Smooth muscle cell of the coronary artery (primary cell): Measurements from ENCODE around the gene MYO7A. TPM values are rescaled to one million over a fixed set of nuclear protein-coding genes. Genes with fewer than 3 reads are reported as not detected.

Experiments
- total RNA-seq: library from RNA; depleted of rRNA; stranded (reverse); fragments of >200 nt; gene quantifications from 2 replicates; pipeline ENCODE4 v1.2.3, GENCODE V29; 2014; ENCODE audit warnings: low replicate concordance

The MYO7A gene
- 0.08 and 0.23 TPM in 2 replicates for total RNA-seq

DNA sequence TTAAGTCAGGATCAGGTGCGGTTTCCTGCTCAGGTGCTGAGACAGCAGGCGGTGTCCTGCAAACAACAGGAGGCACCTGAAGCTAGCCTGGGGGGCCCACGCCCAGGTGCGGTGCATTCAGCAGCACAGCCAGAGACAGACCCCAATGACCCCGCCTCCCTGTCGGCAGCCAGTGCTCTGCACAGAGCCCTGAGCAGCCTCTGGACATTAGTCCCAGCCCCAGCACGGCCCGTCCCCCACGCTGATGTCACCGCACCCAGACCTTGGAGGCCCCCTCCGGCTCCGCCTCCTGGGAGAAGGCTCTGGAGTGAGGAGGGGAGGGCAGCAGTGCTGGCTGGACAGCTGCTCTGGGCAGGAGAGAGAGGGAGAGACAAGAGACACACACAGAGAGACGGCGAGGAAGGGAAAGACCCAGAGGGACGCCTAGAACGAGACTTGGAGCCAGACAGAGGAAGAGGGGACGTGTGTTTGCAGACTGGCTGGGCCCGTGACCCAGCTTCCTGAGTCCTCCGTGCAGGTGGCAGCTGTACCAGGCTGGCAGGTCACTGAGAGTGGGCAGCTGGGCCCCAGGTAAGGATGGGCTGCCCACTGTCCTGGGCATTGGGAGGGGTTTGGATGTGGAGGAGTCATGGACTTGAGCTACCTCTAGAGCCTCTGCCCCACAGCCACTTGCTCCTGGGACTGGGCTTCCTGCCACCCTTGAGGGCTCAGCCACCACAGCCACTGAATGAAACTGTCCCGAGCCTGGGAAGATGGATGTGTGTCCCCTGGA lies at the start of gene MYO7A:
TSS of gene MYO7A (plus strand) at position 327 of the 772 bp plus-strand sequence. CDS start 2,389 bp downstream, outside the sequence.

DNA sequence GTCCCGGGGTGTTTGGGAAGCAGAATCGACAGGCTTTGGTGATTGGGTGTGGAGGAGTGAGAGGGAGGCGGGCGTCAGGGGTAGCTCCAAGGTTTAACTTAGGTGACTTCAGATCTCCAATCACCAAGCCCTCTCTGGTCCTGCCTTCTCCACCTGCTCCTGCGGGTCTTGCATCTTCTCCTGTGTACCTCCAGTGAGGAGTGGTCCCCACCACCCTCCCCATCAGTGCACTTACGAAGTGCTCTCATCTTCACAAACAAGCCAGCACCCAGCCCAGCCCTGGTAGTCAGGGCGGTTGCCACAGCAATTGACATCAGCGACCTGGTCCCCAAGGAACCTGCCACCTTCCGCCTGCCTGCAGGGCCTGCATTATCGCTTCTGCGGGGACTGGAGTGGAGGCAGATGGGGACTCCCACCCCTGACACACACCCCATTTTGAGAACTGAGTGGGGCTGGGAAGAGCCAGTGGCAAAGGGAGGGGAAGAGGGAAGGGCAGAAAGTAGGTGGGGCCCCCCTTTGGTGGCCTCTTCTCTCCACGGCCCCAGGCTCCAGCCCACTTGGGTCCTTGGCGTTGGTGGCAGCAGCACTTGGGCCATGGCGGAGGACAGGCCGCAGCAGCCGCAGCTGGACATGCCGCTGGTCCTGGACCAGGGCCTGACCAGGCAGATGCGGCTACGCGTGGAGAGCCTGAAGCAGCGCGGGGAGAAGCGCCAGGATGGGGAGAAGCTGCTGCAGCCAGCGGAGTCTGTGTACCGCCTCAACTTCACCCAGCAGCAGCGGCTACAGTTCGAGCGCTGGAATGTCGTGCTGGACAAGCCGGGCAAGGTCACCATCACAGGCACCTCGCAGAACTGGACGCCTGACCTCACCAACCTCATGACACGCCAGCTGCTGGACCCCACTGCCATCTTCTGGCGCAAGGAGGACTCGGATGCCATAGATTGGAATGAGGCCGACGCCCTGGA lies 25.5 kb upstream of the MYO7A start, which contains the start of gene OMP:
TSS of gene OMP (plus strand) at position 595 of the 965 bp plus-strand sequence. CDS start at position 595, 0 bp downstream.

Other genes with a start within 250 kb of the MYO7A start
- gene B3GNT6, start 93.8 kb upstream of the MYO7A start, total RNA-seq, result not detected in 2 replicates
- 14.7 and 17.9 TPM in 2 replicates for gene CAPN5, start 61.3 kb upstream of the MYO7A start, total RNA-seq
- 0.38 TPM in 1 of 2 replicates, not detected in the other for gene OMP, start 25.4 kb upstream of the MYO7A start, total RNA-seq
- not detected in 2 replicates for gene GDPD4, start 173.4 kb downstream of the MYO7A start, total RNA-seq